K562 (cell line): ENCODE results near the gene CCDC33.

Experiments
- BRD4 ChIP-seq: fragments of 200-600 bp; sonication (generic); IDR thresholded peaks from 2 replicates; pipeline ENCODE4 v1.6.1; 2017; ENCODE audit warnings: inconsistent platforms
- ELF4 ChIP-seq: fragments of 450-650 bp; formaldehyde crosslinking; IDR thresholded peaks from 2 replicates; pipeline ENCODE4 v1.4.0; 2022; ENCODE audit warnings: missing genetic modification characterization
- POLR2A ChIP-seq: fragments of 450-650 bp; conservative IDR thresholded peaks from 2 replicates; pipeline ENCODE4 v1.6.1; 2016
- PTBP1 ChIP-seq: fragments of 200-400 bp; formaldehyde crosslinking; IDR thresholded peaks from 2 replicates; pipeline ENCODE4 v1.6.1; 2017; ENCODE audit warnings: low read depth, low read length
- RFX5 ChIP-seq: IDR thresholded peaks from 2 replicates; pipeline ENCODE4 v1.6.1; 2011; ENCODE audit warnings: low read depth, mild to moderate bottlenecking, improper control_type of control experiment, low read length
- STAT5A ChIP-seq: IDR thresholded peaks from 2 replicates; pipeline ENCODE4 v1.6.1; 2012; ENCODE audit warnings: low read length, inconsistent platforms, borderline replicate concordance
- ZNF121 ChIP-seq: sonication (generic); formaldehyde crosslinking; conservative IDR thresholded peaks from 2 replicates; pipeline ENCODE4 v1.8.0; 2022; ENCODE audit warnings: missing genetic modification reagents

GRCh38 chr15:74368121-74368520 is 132.0 kb downstream of the CCDC33 start:
- TF ChIP-seq STAT5A (no peak), POLR2A (no peak), ELF4 (CRISPR knock-in tag) (no peak), ZNF121 (CRISPR knock-in tag) (no peak), RFX5 (no peak), PTBP1 (no peak), BRD4 (no peak)
